GM18517 (cell line): Measurements from ENCODE around the gene LEMD2.

ENCODE experiments used
- ATAC-seq: cut with Tn5 transposase; IDR thresholded peaks from one replicate; pipeline ENCODE4 v1.9.1; 2021; ENCODE audit warnings: mild to moderate bottlenecking, moderate library complexity; ENCODE audit not compliant: unreplicated experiment

The LEMD2 gene

GRCh38 chr6:33820243-33820642, 31.3 kb upstream of the LEMD2 start:
- ATAC-seq, result no peak

GRCh38 chr6:33819021-33819420, 30.1 kb upstream of the LEMD2 start:
- no peak for ATAC-seq

DNA sequence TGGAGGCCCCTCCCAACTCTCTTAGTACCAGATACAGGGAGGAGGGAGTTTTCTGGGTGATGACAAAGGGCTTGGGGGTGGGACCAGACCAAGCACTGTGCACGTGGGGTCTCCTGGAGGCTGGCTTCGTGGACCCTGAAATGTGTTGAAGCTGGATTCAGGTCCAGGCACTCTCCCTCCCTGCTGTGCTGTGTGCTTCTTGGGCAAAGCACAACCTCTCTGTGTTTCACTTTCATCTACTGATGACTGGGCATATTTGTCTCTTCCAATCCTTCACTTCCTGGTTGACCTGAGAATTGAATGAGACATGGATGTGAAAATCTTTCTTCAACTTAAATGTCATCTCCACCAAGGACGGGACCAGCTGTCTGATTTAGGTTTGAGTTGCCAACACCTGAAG, 29.4 kb upstream of the LEMD2 start:
- no peak for ATAC-seq

DNA sequence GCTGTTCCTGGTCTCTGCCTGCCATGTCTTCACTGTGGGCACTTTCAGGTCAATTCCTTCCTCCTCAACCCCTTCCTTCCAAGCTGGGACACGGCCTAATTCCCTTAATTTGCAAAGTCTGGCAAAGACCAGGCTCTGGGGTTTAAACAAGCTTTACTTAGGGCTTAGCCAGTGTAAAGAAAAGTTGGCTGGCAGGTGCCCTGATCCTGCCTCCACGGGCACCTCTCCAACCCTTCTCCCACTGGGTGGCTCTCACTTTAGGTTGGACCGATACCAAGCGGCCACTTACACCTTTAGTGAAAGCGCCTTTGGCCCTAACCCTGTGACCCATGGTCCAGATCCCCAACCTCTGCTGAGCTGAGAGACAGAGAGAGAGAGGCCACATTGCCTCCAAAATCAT, 28.6 kb upstream of the LEMD2 start:
- no peak for ATAC-seq

DNA sequence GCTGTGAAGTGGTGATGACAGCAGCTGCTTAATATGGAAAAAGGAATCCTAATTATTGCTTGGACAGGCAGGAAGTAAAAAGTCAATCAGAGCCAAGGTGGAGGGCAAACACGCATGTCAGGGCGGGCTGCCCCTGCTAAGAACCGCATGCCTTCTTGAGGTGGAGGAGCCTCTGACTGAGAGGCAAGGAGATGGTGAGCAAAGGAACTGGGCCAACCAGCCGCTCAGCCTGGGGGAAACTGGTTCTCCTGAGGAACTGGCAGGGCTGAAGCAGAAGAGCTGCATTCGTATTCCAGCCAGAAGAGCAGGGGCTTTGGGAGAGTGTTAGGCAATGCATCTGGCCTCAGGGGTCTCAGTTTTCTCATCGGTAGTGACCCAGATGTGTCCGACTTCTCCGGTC, 28.0 kb upstream of the LEMD2 start:
- ATAC-seq, result no peak

DNA sequence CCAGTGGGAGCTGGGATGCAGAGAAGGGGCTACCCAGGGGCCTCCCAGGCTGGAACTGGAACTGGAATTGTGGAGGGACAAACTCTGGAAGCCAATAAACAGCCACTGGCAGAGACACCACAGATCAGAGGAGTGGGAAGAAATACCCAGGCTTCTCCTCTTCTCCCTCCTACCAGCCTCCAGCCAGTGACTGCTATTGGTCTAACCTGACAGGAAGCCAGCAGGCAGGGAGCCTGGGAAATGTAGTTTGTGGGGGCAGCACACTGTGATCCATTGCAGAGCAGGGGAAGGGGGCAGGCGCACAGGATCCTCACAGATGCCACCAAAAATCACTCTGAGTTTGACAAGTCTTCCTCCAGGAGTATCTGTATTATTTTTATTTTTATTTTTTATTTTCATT, 26.9 kb upstream of the LEMD2 start:
- ATAC-seq, result no peak

- no peak for ATAC-seq
Observed at GRCh38 chr6:33813990-33814985, 25.4 kb upstream of the LEMD2 start.

GRCh38 chr6:33813246-33813904, 24.4 kb upstream of the LEMD2 start:
- no peak for ATAC-seq

GRCh38 chr6:33812669-33813068, 23.7 kb upstream of the LEMD2 start:
- no peak for ATAC-seq

GRCh38 chr6:33809594-33809993, 20.7 kb upstream of the LEMD2 start:
- no peak for ATAC-seq

- ATAC-seq, result no peak
Observed at GRCh38 chr6:33808641-33809180, 19.8 kb upstream of the LEMD2 start.

GRCh38 chr6:33807606-33808005, 18.7 kb upstream of the LEMD2 start:
- ATAC-seq, result no peak

- no peak for ATAC-seq
Observed at GRCh38 chr6:33806841-33807240, 17.9 kb upstream of the LEMD2 start.

DNA sequence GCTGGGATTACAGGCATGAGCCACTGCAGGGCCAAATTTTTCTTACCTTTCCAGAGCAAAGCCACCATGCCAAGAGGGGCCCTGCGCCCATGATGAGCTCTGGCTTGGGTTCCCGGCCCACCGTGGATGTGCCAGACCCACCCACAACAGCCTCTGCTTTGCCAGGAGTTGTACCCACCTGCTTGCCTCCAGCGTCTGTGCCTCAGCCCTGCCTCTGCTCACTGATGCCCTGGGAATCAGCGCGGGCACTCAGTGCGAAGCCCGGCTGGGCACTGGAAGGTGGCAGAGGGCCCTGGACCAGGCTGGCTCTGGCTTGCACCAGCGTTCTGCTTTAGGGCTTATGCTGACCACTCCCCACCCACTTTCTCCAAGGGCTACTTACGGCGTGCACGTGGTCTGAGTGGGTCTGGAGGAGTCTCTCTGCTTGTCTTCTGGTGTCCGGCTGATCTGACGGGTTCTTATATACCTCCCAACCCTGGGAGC, 14.7 kb upstream of the LEMD2 start, which contains the start of gene MLN:
MLN (minus strand) TSS at position 433 of the 483 bp plus-strand sequence. CDS start 2,840 bp downstream, outside the sequence.
- no peak for ATAC-seq

- ATAC-seq, result no peak
Observed at GRCh38 chr6:33802186-33802958, 13.4 kb upstream of the LEMD2 start.

DNA sequence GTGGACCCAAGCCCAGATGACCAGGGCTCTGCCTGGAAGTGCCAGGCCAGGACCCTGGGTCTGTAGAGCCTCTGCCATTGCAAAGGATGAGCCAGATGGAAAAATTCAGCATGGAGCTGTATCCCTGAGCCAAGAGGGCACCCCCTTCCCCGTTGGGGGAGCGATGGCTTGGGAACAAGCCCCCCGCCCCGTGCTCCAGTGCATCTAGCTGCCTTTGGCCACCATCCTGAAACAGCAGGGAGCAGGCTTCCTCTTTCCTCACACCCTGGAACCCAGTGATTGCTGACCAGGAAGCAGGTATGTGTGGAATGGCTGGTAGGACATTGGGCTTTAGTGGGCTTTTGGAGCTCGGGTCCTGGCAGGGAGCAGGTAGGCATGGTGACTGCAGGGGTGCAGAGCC, 12.7 kb upstream of the LEMD2 start:
- ATAC-seq, result no peak

DNA sequence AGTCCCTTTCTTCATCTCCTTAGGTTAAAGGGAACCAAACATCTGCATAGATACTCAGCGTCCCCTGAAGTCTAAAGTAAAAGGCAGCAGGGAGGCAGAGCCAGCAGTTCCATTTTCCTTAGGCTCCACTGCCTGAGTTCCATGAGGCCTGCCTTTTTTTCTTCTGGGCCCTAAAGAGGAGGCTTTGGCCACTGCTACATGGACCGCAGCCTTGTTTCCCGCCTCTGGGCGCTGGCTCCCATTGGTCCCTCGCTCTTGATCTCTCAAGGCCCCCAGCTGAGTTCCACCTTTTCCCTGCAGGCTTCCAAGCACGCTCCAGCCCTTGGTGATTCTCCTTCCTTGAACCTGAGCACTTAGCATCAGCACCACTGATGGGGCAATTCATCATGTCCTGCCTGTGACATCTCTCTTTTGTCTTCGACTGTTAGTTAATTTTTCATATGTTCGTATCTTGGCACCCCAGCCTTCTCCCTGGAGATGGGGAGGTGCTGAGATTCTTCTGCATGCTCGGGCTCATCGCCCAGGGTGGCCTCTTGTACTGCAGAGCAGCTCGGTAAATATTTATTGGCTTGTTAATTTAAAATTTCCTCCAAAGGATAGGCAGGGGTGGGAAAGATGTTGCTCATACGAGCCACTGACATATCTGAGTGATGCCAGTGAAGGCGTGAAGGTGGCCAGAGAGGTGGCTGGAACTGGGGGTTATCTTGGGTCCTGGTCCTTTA, 11.5 kb upstream of the LEMD2 start:
- ATAC-seq, result no peak

GRCh38 chr6:33799454-33800113, 10.7 kb upstream of the LEMD2 start:
- ATAC-seq, result no peak

DNA sequence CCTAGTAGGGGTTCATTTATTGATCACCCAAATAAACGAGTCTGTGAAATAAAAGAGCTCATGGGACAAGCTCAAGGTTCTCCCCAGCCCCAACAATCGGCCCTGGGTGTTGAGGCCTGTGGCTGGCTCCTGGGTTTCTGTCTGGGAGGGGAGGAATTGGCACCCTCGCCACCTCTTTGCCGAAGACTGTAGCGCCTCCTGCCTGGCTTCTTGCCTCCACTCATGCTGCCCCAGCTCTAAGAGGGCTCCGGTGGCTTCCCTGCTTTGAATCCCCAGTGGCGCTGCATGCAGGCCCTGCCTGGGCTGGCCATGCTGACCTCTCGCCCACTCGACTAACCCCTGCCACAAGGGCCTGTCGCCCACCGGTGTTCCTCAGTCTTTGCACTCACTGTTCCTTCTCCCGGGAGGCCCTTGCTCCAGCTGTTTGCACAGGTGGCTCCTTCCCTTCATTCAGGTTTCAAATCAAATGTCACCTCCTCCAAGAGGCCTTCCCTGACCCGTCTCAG, 9.5 kb upstream of the LEMD2 start:
- no peak for ATAC-seq
